NT2/D1 (cell line): ENCODE results near the gene AIG1.

Experiments
- YY1 ChIP-seq: IDR thresholded peaks from 2 replicates; pipeline ENCODE4 v1.6.1; 2011; ENCODE audit not compliant: insufficient read length, insufficient read depth
- ZNF274 ChIP-seq: IDR thresholded peaks from 2 replicates; pipeline ENCODE4 v1.6.1; 2011; ENCODE audit warnings: mild to moderate bottlenecking, low read depth, low read length

DNA sequence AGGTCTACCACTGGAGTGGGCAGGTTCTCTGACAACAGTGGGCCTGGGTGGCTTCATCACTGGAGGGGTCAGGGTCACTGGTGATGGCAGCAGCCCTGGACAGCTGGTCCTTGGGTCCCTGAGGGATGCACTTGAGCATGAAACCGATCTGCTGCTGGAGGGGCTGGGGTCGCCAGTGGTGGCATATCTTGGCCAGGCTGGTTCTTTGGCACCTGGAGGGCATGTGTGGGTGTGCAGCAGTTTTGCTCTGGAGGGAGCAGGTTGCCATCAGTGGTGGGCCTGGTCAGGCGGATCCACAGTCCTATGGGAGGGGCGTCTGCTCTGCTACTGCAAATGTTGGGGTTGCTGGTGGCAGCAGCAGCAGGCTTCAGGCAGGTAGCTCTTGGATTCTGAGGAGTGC is 117.0 kb downstream of the AIG1 start:
- no peak for TF ChIP-seq YY1
- no peak for TF ChIP-seq ZNF274
